Islet of Langerhans (tissue), 1 donor: Measurements from ENCODE around the gene PLD1.
A peak's percentile ranks its signal among the peaks of the same experiment; 100 is the strongest.

Experiments used
- FAIRE-seq: peaks from one replicate; lab custom pipeline; 2011; peaks lifted over from hg19 to GRCh38; lab: Jason Lieb, UNC

PLD1 gene

GRCh38 chr3:171743327-171744157 lies 66.7 kb downstream of the PLD1 start:
- FAIRE-seq = no peak

- FAIRE-seq = no peak
These were observed 68.9 kb downstream of the PLD1 start for GRCh38 chr3:171741377-171741776.

GRCh38 chr3:171736556-171736955 lies 73.7 kb downstream of the PLD1 start:
- FAIRE-seq = no peak

GRCh38 chr3:171733561-171733960 lies 76.7 kb downstream of the PLD1 start:
- FAIRE-seq = no peak

- no peak for FAIRE-seq
These were observed 77.5 kb downstream of the PLD1 start for GRCh38 chr3:171732756-171733155.

- no peak for FAIRE-seq
These were observed 78.6 kb downstream of the PLD1 start for GRCh38 chr3:171731691-171732090.

- no peak for FAIRE-seq
These were observed 80.6 kb downstream of the PLD1 start for GRCh38 chr3:171729452-171730334.

GRCh38 chr3:171727288-171727687 lies 83.0 kb downstream of the PLD1 start:
- no peak for FAIRE-seq

- no peak for FAIRE-seq
These were observed 91.6 kb downstream of the PLD1 start for GRCh38 chr3:171718493-171719185.

- no peak for FAIRE-seq
These were observed 95.1 kb downstream of the PLD1 start for GRCh38 chr3:171715155-171715554.

- no peak for FAIRE-seq
These were observed 97.9 kb downstream of the PLD1 start for GRCh38 chr3:171712171-171712938.

- FAIRE-seq = no peak
These were observed 98.7 kb downstream of the PLD1 start for GRCh38 chr3:171711461-171712170.

GRCh38 chr3:171710359-171710758 lies 99.9 kb downstream of the PLD1 start:
- no peak for FAIRE-seq

GRCh38 chr3:171704814-171705213 lies 105.5 kb downstream of the PLD1 start:
- FAIRE-seq = no peak

- FAIRE-seq = no peak
These were observed 106.3 kb downstream of the PLD1 start for GRCh38 chr3:171704002-171704401.

GRCh38 chr3:171703144-171703543 lies 107.1 kb downstream of the PLD1 start:
- FAIRE-seq = peak; percentile 56

- FAIRE-seq = no peak
These were observed 109.6 kb downstream of the PLD1 start for GRCh38 chr3:171700653-171701052.

- FAIRE-seq = no peak
These were observed 110.1 kb downstream of the PLD1 start for GRCh38 chr3:171700157-171700556.

GRCh38 chr3:171699601-171700000 lies 110.7 kb downstream of the PLD1 start:
- no peak for FAIRE-seq

- FAIRE-seq = no peak
These were observed 113.5 kb downstream of the PLD1 start for GRCh38 chr3:171696805-171697204.

- FAIRE-seq = no peak
These were observed 114.9 kb downstream of the PLD1 start for GRCh38 chr3:171695426-171695825.
